HUES6 (cell line): Measurements from ENCODE around the gene BCKDHB.

Experiments
- H3K27ac ChIP-seq: 2 replicates; pipeline ENCODE4 v1.7.0; 2013; ENCODE audit warnings: low read depth, mild to moderate bottlenecking, low read length, inconsistent platforms
- H3K27me3 ChIP-seq: 2 replicates; pipeline ENCODE4 v1.6.1; 2013; ENCODE audit warnings: low read length; ENCODE audit not compliant: control insufficient read depth, insufficient read depth
- H3K36me3 ChIP-seq: 2 replicates; pipeline ENCODE4 v1.6.1; 2013; ENCODE audit warnings: low read length; ENCODE audit not compliant: control insufficient read depth, insufficient read depth
- H3K4me1 ChIP-seq: 2 replicates; pipeline ENCODE4 v1.6.1; 2013; ENCODE audit warnings: low read length; ENCODE audit not compliant: control insufficient read depth, insufficient read depth
- H3K4me3 ChIP-seq: 2 replicates; pipeline ENCODE4 v1.5.1; 2013; ENCODE audit warnings: low read depth, low read length
- H3K9ac ChIP-seq: one replicate; pipeline ENCODE4 v1.6.1; 2013; ENCODE audit warnings: mild to moderate bottlenecking, low read length
- H3K9me3 ChIP-seq: 2 replicates; pipeline ENCODE4 v1.6.1; 2013; ENCODE audit warnings: low read depth, low read length; ENCODE audit not compliant: control insufficient read depth, insufficient read depth

The BCKDHB gene

GRCh38 chr6:80366051-80366450, 259.6 kb downstream of the BCKDHB start:
- H3K36me3 ChIP-seq: no peaks in the 10 kb centered on the region
- no peaks in the 10 kb centered on the region for H3K27me3 ChIP-seq
- no peak overlapping the region for H3K27ac ChIP-seq
- H3K9ac ChIP-seq: no peak overlapping the region
- no peak overlapping the region for H3K4me3 ChIP-seq
- H3K9me3 ChIP-seq: no peaks in the 10 kb centered on the region
- 0 out of 2 replicates have a peak, but pooled peaks cover 2% of the 10 kb centered on the region for H3K4me1 ChIP-seq

- no peak overlapping the region for H3K4me3 ChIP-seq
- no peak overlapping the region for H3K27ac ChIP-seq
- H3K9me3 ChIP-seq: no peaks in the 10 kb centered on the region
- H3K9ac ChIP-seq: no peak overlapping the region
- no peaks in the 10 kb centered on the region for H3K36me3 ChIP-seq
- no peaks in the 10 kb centered on the region for H3K27me3 ChIP-seq
- H3K4me1 ChIP-seq: 0 out of 2 replicates have a peak, but pooled peaks cover 2% of the 10 kb centered on the region
These were observed 260.2 kb downstream of the BCKDHB start for GRCh38 chr6:80366714-80367113.

GRCh38 chr6:80376411-80376810, 269.9 kb downstream of the BCKDHB start:
- no peak overlapping the region for H3K4me3 ChIP-seq

GRCh38 chr6:80380566-80380965, 274.1 kb downstream of the BCKDHB start:
- Histone ChIP-seq H3K4me1 (no peaks in the 10 kb centered on the region), H3K36me3 (no peaks in the 10 kb centered on the region), H3K4me3 (no peak overlapping the region), H3K27ac (no peak overlapping the region), H3K27me3 (no peaks in the 10 kb centered on the region), H3K9me3 (no peaks in the 10 kb centered on the region), H3K9ac (no peak overlapping the region)

More at GRCh38 chr6:80376411-80376810, 269.9 kb downstream of the BCKDHB start:
- Histone ChIP-seq H3K27me3 (no peaks in the 10 kb centered on the region), H3K36me3 (no peaks in the 10 kb centered on the region), H3K27ac (no peak overlapping the region), H3K9ac (no peak overlapping the region), H3K4me1 (no peaks in the 10 kb centered on the region), H3K9me3 (no peaks in the 10 kb centered on the region)

- no peak overlapping the region for H3K9ac ChIP-seq
- no peaks in the 10 kb centered on the region for H3K4me1 ChIP-seq
- no peak overlapping the region for H3K4me3 ChIP-seq
- H3K27ac ChIP-seq: no peak overlapping the region
- H3K36me3 ChIP-seq: no peaks in the 10 kb centered on the region
- H3K27me3 ChIP-seq: no peaks in the 10 kb centered on the region
- no peaks in the 10 kb centered on the region for H3K9me3 ChIP-seq
These were observed 276.3 kb downstream of the BCKDHB start for GRCh38 chr6:80382811-80383210.

- H3K4me1 ChIP-seq: no peaks in the 10 kb centered on the region
- H3K36me3 ChIP-seq: no peaks in the 10 kb centered on the region
- no peak overlapping the region for H3K4me3 ChIP-seq
- no peaks in the 10 kb centered on the region for H3K27me3 ChIP-seq
- H3K9me3 ChIP-seq: peaks cover 4% of the 10 kb centered on the region; the same call in 1 of the 2 replicates
- no peak overlapping the region for H3K27ac ChIP-seq
- H3K9ac ChIP-seq: no peak overlapping the region
These were observed 282.0 kb downstream of the BCKDHB start for GRCh38 chr6:80388507-80388906.
